ENCODE data around the gene ZYG11B.
"Not testable (repeated sequence)": the region's sequence is repeated elsewhere in the genome, so short reads cannot be mapped to it uniquely, and the experiment has no call there.

The ZYG11B gene

GRCh38 chr1:52856026-52856425 is 129.8 kb downstream of the ZYG11B start:
- DNase-seq: no peak

- no peak for DNase-seq
Measured at GRCh38 chr1:52857443-52857842, 131.2 kb downstream of the ZYG11B start.

GRCh38 chr1:52862666-52863458 is 136.6 kb downstream of the ZYG11B start:
- no peak for DNase-seq

- no peak for DNase-seq
Measured at GRCh38 chr1:52867087-52867863, 141.0 kb downstream of the ZYG11B start.

GRCh38 chr1:52869727-52870126 is 143.5 kb downstream of the ZYG11B start:
- DNase-seq: not testable (repeated sequence)

GRCh38 chr1:52876843-52877242 is 150.6 kb downstream of the ZYG11B start:
- DNase-seq: no peak

Measured in activated CD4-positive, alpha-beta T cell treated with anti-CD3 and anti-CD28 coated beads for 4 hours (primary cell).